ENCODE data around the gene SLC26A8.
A peak's percentile ranks its signal among the peaks of the same experiment; 100 is the strongest.
"Not testable (repeated sequence)": the region's sequence is repeated elsewhere in the genome, so short reads cannot be mapped to it uniquely, and the experiment has no call there.

SLC26A8 gene

GRCh38 chr6:36039112-36039511, 14.7 kb upstream of the SLC26A8 start:
- H2AFZ ChIP-seq (ENCODE audit: low read depth, low read length): no peak overlapping the region
- no peaks in the 10 kb centered on the region for H3K36me3 ChIP-seq (ENCODE audit: insufficient read depth, low read length)
- no peaks in the 10 kb centered on the region for H3K27me3 ChIP-seq (ENCODE audit: insufficient read depth, low read length)
- no peaks in the 10 kb centered on the region for H3K9me3 ChIP-seq (ENCODE audit: low read length)
- H3K4me1 ChIP-seq (ENCODE audit: insufficient read depth, low read length): no peaks in the 10 kb centered on the region
- H3K4me3 ChIP-seq (ENCODE audit: low read length): no peak overlapping the region

DNA sequence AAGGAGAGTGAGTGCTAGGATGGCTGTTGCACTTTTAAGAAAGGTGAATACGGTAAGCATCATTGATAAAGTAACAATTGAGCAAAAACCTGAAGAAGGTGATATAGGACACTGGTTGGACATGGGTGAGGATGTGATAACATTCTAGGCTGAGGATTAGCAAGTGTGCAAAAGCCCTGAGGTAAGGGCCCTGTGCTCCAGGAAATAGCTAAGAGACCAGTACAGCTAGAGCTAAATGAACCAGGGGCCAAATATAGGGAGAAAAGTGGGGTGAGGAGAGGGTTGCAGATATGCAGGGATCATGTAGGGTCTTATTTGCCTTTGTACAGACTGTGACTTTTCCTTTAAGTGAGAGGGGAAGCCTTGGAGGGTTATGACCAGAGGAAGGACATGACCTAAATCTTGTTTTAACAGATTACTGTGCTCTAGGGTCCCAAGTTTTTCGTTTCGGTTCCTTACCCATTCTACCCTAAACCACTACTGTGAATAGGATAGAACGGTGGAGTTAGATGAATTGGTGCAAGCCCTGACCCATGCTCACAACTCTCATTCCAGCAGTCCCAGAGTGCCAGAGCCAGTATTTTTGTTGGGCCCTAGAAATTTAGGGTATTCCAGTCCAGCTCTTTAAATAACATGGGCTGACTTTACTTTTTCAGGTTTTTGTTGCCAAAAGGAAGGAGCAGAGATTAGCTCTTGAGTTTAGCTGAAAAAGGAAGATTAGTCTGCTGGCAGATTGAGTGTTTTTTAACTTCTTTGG, 13.9 kb upstream of the SLC26A8 start:
- Histone ChIP-seq H3K4me3 (ENCODE audit: low read length) (no peak overlapping the region), H3K4me1 (ENCODE audit: insufficient read depth, low read length) (no peaks in the 10 kb centered on the region), H3K9me3 (ENCODE audit: low read length) (no peaks in the 10 kb centered on the region), H2AFZ (ENCODE audit: low read depth, low read length) (no peak overlapping the region), H3K36me3 (ENCODE audit: insufficient read depth, low read length) (no peaks in the 10 kb centered on the region), H3K27me3 (ENCODE audit: insufficient read depth, low read length) (no peaks in the 10 kb centered on the region)

DNA sequence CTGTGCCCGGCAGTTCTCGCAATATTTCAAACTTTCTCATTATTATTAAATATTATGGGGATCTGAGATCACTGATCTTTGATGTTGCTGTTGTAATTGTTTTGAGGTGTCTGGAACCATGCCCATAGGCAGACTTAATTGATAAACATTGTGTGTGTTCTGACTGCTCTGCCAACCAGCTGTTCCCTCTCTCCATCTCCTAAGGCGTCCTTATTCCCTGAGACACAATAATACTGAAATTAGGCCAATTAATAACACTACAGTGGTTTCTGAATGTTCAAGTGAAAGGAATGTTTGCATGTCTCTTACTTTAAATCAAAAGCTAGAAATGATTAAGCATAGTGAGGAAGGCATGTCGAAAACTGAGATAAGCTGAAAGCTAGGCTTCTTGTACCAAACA, 10.8 kb upstream of the SLC26A8 start:
- no peaks in the 10 kb centered on the region for H3K4me1 ChIP-seq (ENCODE audit: insufficient read depth, low read length)
- H3K4me3 ChIP-seq (ENCODE audit: low read length): no peak overlapping the region
- H3K9me3 ChIP-seq (ENCODE audit: low read length): no peaks in the 10 kb centered on the region
- H2AFZ ChIP-seq (ENCODE audit: low read depth, low read length): no peak overlapping the region
- no peaks in the 10 kb centered on the region for H3K36me3 ChIP-seq (ENCODE audit: insufficient read depth, low read length)
- H3K27me3 ChIP-seq (ENCODE audit: insufficient read depth, low read length): no peaks in the 10 kb centered on the region

GRCh38 chr6:36034441-36034840, 10.0 kb upstream of the SLC26A8 start:
- no peaks in the 10 kb centered on the region for H3K36me3 ChIP-seq (ENCODE audit: insufficient read depth, low read length)
- no peak overlapping the region for H3K4me3 ChIP-seq (ENCODE audit: low read length)
- H3K27me3 ChIP-seq (ENCODE audit: insufficient read depth, low read length): no peaks in the 10 kb centered on the region
- no peak overlapping the region for H2AFZ ChIP-seq (ENCODE audit: low read depth, low read length)
- peaks cover 2% of the 10 kb centered on the region for H3K4me1 ChIP-seq (ENCODE audit: insufficient read depth, low read length)
- H3K9me3 ChIP-seq (ENCODE audit: low read length): no peaks in the 10 kb centered on the region

DNA sequence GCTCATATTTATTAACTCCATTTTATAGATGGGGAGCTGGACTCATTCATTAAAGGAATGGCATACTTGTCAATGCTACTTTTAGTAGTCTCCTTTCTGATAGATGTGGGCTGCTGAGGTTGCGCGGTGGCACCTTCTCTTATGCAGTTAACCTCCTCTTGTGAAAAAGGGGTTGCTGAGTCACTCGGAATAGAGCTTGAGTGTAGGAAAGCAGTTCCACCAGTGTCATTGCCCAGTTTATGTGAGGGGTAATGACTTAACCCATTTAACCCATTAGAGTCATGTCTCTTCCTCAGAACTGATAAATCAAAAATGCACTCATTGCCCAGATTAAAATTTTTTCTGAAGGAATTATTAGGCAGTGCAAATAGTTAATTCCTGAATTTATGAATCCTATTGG, 9.5 kb upstream of the SLC26A8 start:
- Histone ChIP-seq H3K9me3 (ENCODE audit: low read length) (no peaks in the 10 kb centered on the region), H3K4me3 (ENCODE audit: low read length) (no peak overlapping the region), H3K27me3 (ENCODE audit: insufficient read depth, low read length) (no peaks in the 10 kb centered on the region), H3K4me1 (ENCODE audit: insufficient read depth, low read length) (peaks cover 7% of the 10 kb centered on the region), H2AFZ (ENCODE audit: low read depth, low read length) (no peak overlapping the region), H3K36me3 (ENCODE audit: insufficient read depth, low read length) (no peaks in the 10 kb centered on the region)

DNA sequence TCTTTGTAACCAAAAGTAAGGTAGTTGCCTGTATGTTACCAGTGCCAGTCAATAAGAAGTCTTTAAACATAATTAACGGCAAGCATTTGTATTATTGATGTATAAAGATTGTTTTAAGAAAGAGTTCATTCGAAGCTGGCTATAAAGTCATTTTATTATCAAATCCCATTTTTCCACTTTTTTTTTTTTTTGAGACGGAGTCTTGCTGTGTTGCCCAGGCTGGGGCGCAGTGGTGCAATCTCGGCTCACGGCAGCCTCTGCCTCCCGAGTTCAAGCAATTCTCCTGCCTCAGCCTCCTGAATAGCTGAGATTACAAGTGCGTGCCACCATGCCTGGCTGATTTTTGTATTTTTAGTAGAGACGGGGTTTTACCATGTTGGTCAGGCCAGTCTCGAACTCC, 8.7 kb upstream of the SLC26A8 start:
- H3K9me3 ChIP-seq (ENCODE audit: low read length); H3K36me3 ChIP-seq (ENCODE audit: insufficient read depth, low read length); H3K4me1 ChIP-seq (ENCODE audit: insufficient read depth, low read length); H3K4me3 ChIP-seq (ENCODE audit: low read length); H2AFZ ChIP-seq (ENCODE audit: low read depth, low read length); H3K27me3 ChIP-seq (ENCODE audit: insufficient read depth, low read length): not testable (repeated sequence)

DNA sequence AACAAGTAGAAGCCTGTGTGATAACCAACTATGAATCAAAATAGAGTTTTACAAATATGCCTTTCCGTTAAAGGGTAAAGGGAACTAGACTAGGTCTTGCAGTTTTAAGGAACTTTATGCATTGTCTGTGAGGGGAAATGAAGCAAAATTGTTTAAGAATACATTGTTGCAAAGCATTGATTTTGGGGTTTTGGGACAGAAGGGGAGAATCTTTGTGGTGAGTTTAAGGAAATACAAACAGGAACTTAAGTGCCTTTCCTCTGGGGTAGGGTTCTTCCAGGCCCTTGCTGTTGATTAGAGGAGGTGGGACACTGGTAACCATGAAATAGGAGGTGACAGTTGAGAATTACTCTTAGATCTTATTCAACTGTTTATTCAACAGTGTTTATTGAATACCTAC, 7.8 kb upstream of the SLC26A8 start:
- Histone ChIP-seq H2AFZ (ENCODE audit: low read depth, low read length) (no peak overlapping the region), H3K4me1 (ENCODE audit: insufficient read depth, low read length) (peaks cover 8% of the 10 kb centered on the region), H3K9me3 (ENCODE audit: low read length) (no peaks in the 10 kb centered on the region), H3K36me3 (ENCODE audit: insufficient read depth, low read length) (no peaks in the 10 kb centered on the region), H3K4me3 (ENCODE audit: low read length) (no peak overlapping the region), H3K27me3 (ENCODE audit: insufficient read depth, low read length) (no peaks in the 10 kb centered on the region)

DNA sequence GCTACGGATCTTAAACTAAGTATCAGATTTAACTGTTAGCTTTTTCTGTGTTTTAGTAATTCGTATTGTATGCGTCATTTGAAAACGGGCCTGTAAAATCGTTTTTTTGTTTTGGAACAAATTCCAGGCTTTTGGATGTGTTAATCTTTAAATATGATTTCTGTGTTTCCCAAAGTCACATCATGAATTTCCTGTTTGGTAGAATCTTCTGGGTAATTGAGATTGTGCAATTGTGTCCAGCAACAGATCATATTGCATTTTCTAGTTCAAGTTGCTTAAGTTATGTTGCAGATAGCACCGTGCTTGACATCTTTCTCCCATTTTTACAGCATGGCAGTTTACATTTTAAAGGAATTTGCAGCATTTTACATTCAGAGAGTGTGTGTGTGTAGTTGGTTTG, 5.0 kb upstream of the SLC26A8 start:
- Histone ChIP-seq H3K27me3 (ENCODE audit: insufficient read depth, low read length) (no peaks in the 10 kb centered on the region), H3K4me1 (ENCODE audit: insufficient read depth, low read length) (peaks cover 8% of the 10 kb centered on the region), H2AFZ (ENCODE audit: low read depth, low read length) (peak overlapping the region; percentile 81), H3K36me3 (ENCODE audit: insufficient read depth, low read length) (no peaks in the 10 kb centered on the region), H3K9me3 (ENCODE audit: low read length) (no peaks in the 10 kb centered on the region), H3K4me3 (ENCODE audit: low read length) (peak overlapping the region; percentile 100)

- Histone ChIP-seq H3K36me3 (ENCODE audit: insufficient read depth, low read length) (no peaks in the 10 kb centered on the region), H3K9me3 (ENCODE audit: low read length) (no peaks in the 10 kb centered on the region), H2AFZ (ENCODE audit: low read depth, low read length) (peak overlapping the region; percentile 81), H3K4me3 (ENCODE audit: low read length) (peak overlapping the region; percentile 100), H3K4me1 (ENCODE audit: insufficient read depth, low read length) (peaks cover 11% of the 10 kb centered on the region), H3K27me3 (ENCODE audit: insufficient read depth, low read length) (no peaks in the 10 kb centered on the region)
These were observed 4.5 kb upstream of the SLC26A8 start for GRCh38 chr6:36028877-36029324.

- H3K36me3 ChIP-seq (ENCODE audit: insufficient read depth, low read length): no peaks in the 10 kb centered on the region
These were observed 3.8 kb upstream of the SLC26A8 start for GRCh38 chr6:36028088-36028876.

DNA sequence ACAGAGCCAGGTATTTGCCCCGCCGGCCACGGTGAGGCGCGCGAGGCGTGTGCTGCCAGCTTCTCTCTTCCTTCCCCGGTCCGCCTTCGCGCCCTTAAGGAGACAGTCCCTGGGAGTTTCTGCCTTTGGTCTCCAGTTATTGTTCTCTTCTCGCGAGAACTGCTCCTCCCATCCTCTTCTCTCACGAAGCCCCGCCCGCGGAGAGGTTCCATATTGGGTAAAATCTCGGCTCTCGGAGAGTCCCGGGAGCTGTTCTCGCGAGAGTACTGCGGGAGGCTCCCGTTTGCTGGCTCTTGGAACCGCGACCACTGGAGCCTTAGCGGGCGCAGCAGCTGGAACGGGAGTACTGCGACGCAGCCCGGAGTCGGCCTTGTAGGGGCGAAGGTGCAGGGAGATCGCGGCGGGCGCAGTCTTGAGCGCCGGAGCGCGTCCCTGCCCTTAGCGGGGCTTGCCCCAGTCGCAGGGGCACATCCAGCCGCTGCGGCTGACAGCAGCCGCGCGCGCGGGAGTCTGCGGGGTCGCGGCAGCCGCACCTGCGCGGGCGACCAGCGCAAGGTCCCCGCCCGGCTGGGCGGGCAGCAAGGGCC, 3.2 kb upstream of the SLC26A8 start, which contains the start of gene MAPK14:
MAPK14 (plus strand) TSS at position 308 of the 587 bp plus-strand sequence. CDS start 350 bp downstream, outside the sequence.
- Histone ChIP-seq H3K9me3 (ENCODE audit: low read length) (no peaks in the 10 kb centered on the region), H3K36me3 (ENCODE audit: insufficient read depth, low read length) (no peaks in the 10 kb centered on the region), H3K4me1 (ENCODE audit: insufficient read depth, low read length) (peaks cover 11% of the 10 kb centered on the region), H3K27me3 (ENCODE audit: insufficient read depth, low read length) (no peaks in the 10 kb centered on the region), H2AFZ (ENCODE audit: low read depth, low read length) (peak within 1 kb of the TSS; percentile 81), H3K4me3 (ENCODE audit: low read length) (peak within 1 kb of the TSS; percentile 100)

More at GRCh38 chr6:36028088-36028876, 3.8 kb upstream of the SLC26A8 start:
- H3K9me3 ChIP-seq (ENCODE audit: low read length): no peaks in the 10 kb centered on the region
- no peaks in the 10 kb centered on the region for H3K27me3 ChIP-seq (ENCODE audit: insufficient read depth, low read length)
- H3K4me3 ChIP-seq (ENCODE audit: low read length): peak overlapping the region; percentile 100
- peaks cover 11% of the 10 kb centered on the region for H3K4me1 ChIP-seq (ENCODE audit: insufficient read depth, low read length)
- peak overlapping the region; percentile 81 for H2AFZ ChIP-seq (ENCODE audit: low read depth, low read length)

- H2AFZ ChIP-seq (ENCODE audit: low read depth, low read length): no peak overlapping the region
- H3K36me3 ChIP-seq (ENCODE audit: insufficient read depth, low read length): no peaks in the 10 kb centered on the region
- H3K4me3 ChIP-seq (ENCODE audit: low read length): no peak overlapping the region
- H3K27me3 ChIP-seq (ENCODE audit: insufficient read depth, low read length): no peaks in the 10 kb centered on the region
- peaks cover 11% of the 10 kb centered on the region for H3K4me1 ChIP-seq (ENCODE audit: insufficient read depth, low read length)
- H3K9me3 ChIP-seq (ENCODE audit: low read length): no peaks in the 10 kb centered on the region
These were observed 1.5 kb upstream of the SLC26A8 start for GRCh38 chr6:36025932-36026327.

DNA sequence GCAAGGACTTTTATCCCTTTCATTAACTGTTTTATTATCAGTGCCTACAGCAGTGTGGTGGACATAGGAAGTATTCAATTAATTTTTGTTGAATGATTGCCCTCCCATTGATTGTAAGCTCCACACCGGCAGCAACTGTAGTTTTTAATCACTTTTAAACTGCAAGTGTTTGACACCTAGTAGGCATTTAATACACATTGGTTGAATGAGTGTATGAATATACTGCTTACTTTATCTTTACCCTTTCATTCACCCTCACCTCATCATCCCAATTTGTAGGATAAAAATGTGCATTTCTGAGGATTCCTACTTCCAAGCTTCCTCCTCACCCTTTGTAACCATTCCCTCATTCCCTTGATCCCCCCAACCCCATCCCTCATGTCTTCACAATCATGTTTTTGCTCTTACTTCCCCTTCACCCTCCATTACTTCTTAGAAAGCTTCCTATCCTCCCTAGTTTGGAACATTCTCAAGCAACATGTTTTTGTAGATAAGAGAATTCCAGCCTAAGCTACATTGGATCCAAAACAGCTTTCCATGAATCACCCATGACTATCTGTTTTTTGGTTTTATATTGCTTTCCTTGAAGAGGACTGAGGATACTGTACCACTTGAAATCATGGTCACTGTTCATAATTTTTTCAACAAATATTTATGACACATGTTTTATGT, 955 bp upstream of the SLC26A8 start:
- peaks cover 11% of the 10 kb centered on the region for H3K4me1 ChIP-seq (ENCODE audit: insufficient read depth, low read length)
- no peak overlapping the region for H2AFZ ChIP-seq (ENCODE audit: low read depth, low read length)
- H3K9me3 ChIP-seq (ENCODE audit: low read length): no peaks in the 10 kb centered on the region
- no peaks in the 10 kb centered on the region for H3K36me3 ChIP-seq (ENCODE audit: insufficient read depth, low read length)
- H3K27me3 ChIP-seq (ENCODE audit: insufficient read depth, low read length): no peaks in the 10 kb centered on the region
- no peak overlapping the region for H3K4me3 ChIP-seq (ENCODE audit: low read length)

All from neuron (in vitro differentiated cells).